Neural cell (in vitro differentiated cells): ENCODE results near the gene NPTXR. TPM values are rescaled to one million over a fixed set of nuclear protein-coding genes. Genes with fewer than 3 reads are reported as not detected.

ENCODE experiments used
- H2AFZ ChIP-seq: fragments of 200-600, 300-800 bp; sonication (generic), shearing (Covaris generic); 2 replicates; pipeline ENCODE4 v1.6.0; 2014; ENCODE audit warnings: low read depth, mild to moderate bottlenecking, antibody characterized with exemption, low read length, moderate library complexity
- H3F3A ChIP-seq: fragments of 200-600 bp; shearing (Covaris generic); 2 replicates; pipeline ENCODE4 v1.6.1; 2016; ENCODE audit warnings: mild to moderate bottlenecking, moderate library complexity, mixed read lengths, antibody characterized with exemption, low read length; ENCODE audit not compliant: insufficient read depth, poor library complexity, severe bottlenecking
- H3K27ac ChIP-seq: fragments of 200-600, 300-800 bp; sonication (generic), shearing (Covaris generic); 2 replicates; pipeline ENCODE4 v1.5.1; 2014; ENCODE audit warnings: mild to moderate bottlenecking, low read length, moderate library complexity
- H3K27me3 ChIP-seq: fragments of 300-800, 200-600 bp; sonication (generic), shearing (Covaris generic); 2 replicates; pipeline ENCODE4 v1.6.0; 2014; ENCODE audit warnings: mild to moderate bottlenecking, low read depth, low read length, moderate library complexity; ENCODE audit not compliant: insufficient read depth
- H3K36me3 ChIP-seq: fragments of 300-800, 200-600 bp; sonication (generic), shearing (Covaris generic); 2 replicates; pipeline ENCODE4 v1.5.1; 2014; ENCODE audit warnings: mild to moderate bottlenecking, antibody characterized with exemption, low read length, moderate library complexity; ENCODE audit not compliant: insufficient read depth
- H3K4me2 ChIP-seq: fragments of 300-800, 200-600 bp; sonication (generic), shearing (Covaris generic); 2 replicates; pipeline ENCODE4 v1.6.0; 2014; ENCODE audit warnings: mild to moderate bottlenecking, low read length
- H3K4me3 ChIP-seq: fragments of 300-800, 200-600 bp; sonication (generic), shearing (Covaris generic); 2 replicates; pipeline ENCODE4 v1.5.1; 2014; ENCODE audit warnings: mild to moderate bottlenecking, low read length, moderate library complexity
- H3K79me2 ChIP-seq: fragments of 200-600 bp; shearing (Covaris generic); replicated peaks from 2 replicates; pipeline ENCODE4 v1.6.0; 2014; ENCODE audit warnings: mild to moderate bottlenecking, low read length, moderate library complexity; ENCODE audit not compliant: insufficient read depth
- H3K9ac ChIP-seq: fragments of 300-800, 200-600 bp; sonication (generic), shearing (Covaris generic); 2 replicates; pipeline ENCODE4 v1.6.1; 2016; ENCODE audit warnings: mild to moderate bottlenecking, low read length, mixed read lengths
- H3K9me2 ChIP-seq: fragments of 200-600 bp; shearing (Covaris generic); 2 replicates; pipeline ENCODE4 v1.6.1; 2016; ENCODE audit warnings: mild to moderate bottlenecking, low read length, mixed read lengths; ENCODE audit not compliant: insufficient read depth
- H3K9me3 ChIP-seq: fragments of 200-600, 300-800 bp; sonication (generic), shearing (Covaris generic); 2 replicates; pipeline ENCODE4 v1.6.1; 2016; ENCODE audit warnings: mild to moderate bottlenecking, mixed run types, low read length, moderate library complexity, mixed read lengths
- H4K20me1 ChIP-seq: fragments of 200-600 bp; shearing (Covaris generic); 2 replicates; pipeline ENCODE4 v1.6.1; 2016; ENCODE audit warnings: mild to moderate bottlenecking, mixed run types; ENCODE audit not compliant: insufficient read depth
- EP300 ChIP-seq: fragments of 450-650 bp; conservative IDR thresholded peaks from 2 replicates; pipeline ENCODE4 v1.6.1; 2014; ENCODE audit warnings: antibody characterized with exemption, mild to moderate bottlenecking, moderate library complexity; ENCODE audit not compliant: poor library complexity, severe bottlenecking
- EZH2 ChIP-seq: fragments of 200-600, 300-800 bp; shearing (Covaris generic), sonication (generic); IDR thresholded peaks from 2 replicates; pipeline ENCODE4 v1.6.1; 2014; ENCODE audit warnings: antibody characterized with exemption, low read length, borderline replicate concordance, mild to moderate bottlenecking; ENCODE audit not compliant: insufficient read depth, poor library complexity, severe bottlenecking
- MXI1 ChIP-seq: fragments of 450-650 bp; conservative IDR thresholded peaks from 2 replicates; pipeline ENCODE4 v1.6.1; 2014; ENCODE audit warnings: antibody characterized with exemption, mild to moderate bottlenecking; ENCODE audit not compliant: poor library complexity, severe bottlenecking
- POLR2AphosphoS5 ChIP-seq: IDR thresholded peaks from 2 replicates; pipeline ENCODE4 v1.6.1; 2012
- RAD21 ChIP-seq: fragments of 450-650 bp; conservative IDR thresholded peaks from 2 replicates; pipeline ENCODE4 v1.6.1; 2014; ENCODE audit warnings: antibody characterized with exemption, mild to moderate bottlenecking, moderate library complexity
- SMC3 ChIP-seq: fragments of 450-650 bp; conservative IDR thresholded peaks from 2 replicates; pipeline ENCODE4 v1.6.1; 2014; ENCODE audit warnings: antibody characterized with exemption, mild to moderate bottlenecking, moderate library complexity; ENCODE audit not compliant: poor library complexity
- TAF1 ChIP-seq: IDR thresholded peaks from 2 replicates; pipeline ENCODE4 v1.6.1; 2012; ENCODE audit warnings: low read depth
- polyA plus RNA-seq: library from polyadenylated mRNA; depleted of rRNA; stranded (reverse); fragments of >200 nt; gene quantifications from 2 replicates; pipeline ENCODE4 v1.2.3, GENCODE V29; 2014
- TF ChIP-seq, protein P1 (sequence below): fragments of 450-650 bp; IDR thresholded peaks from 2 replicates; pipeline ENCODE4 v1.5.1; 2014; ENCODE audit warnings: antibody characterized with exemption, mild to moderate bottlenecking, moderate library complexity; ENCODE audit not compliant: poor library complexity, severe bottlenecking
- TF ChIP-seq, protein P2 (sequence below): IDR thresholded peaks from 2 replicates; pipeline ENCODE4 v1.6.1; 2012; ENCODE audit warnings: borderline replicate concordance

The NPTXR gene
- polyA plus RNA-seq, 1 donor from 2014 or later, result 17.0 TPM

DNA sequence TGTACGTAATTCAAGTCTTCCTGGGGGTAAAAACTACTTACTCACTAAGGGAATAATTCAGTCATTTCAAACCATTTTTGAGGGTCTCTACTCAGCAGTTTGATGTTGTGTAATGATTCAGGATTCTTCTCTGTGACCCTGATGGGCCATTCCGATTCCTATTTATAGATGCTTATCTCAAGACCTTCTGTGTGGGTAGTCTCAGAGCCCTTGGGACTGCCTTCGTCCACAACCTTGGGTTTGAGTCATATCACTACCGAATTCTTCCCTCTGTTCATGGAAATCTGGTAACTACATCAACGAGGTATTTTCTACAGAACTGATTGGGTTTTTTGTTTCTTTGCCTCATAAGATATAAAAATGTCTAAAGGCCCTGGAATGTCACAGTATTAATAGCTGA lies 42.5 kb upstream of the NPTXR start:
- H3K9me3 ChIP-seq, result no peaks in the 10 kb centered on the region
- no peaks in the 10 kb centered on the region for H3K79me2 ChIP-seq

GRCh38 chr22:38882972-38883622 lies 39.3 kb upstream of the NPTXR start:
- H3K4me2 ChIP-seq, result no peak overlapping the region
- H3K79me2 ChIP-seq, result no peaks in the 10 kb centered on the region
- H3K9me2 ChIP-seq, result no peaks in the 10 kb centered on the region
- H3K4me3 ChIP-seq, result no peak overlapping the region
- no peaks in the 10 kb centered on the region for H3K27me3 ChIP-seq
- no peak overlapping the region for H3K27ac ChIP-seq
- H4K20me1 ChIP-seq, result no peaks in the 10 kb centered on the region
- H3K36me3 ChIP-seq, result no peaks in the 10 kb centered on the region
- no peaks in the 10 kb centered on the region for H3F3A ChIP-seq
- H3K9ac ChIP-seq, result no peak overlapping the region
- TF ChIP-seq, protein P1, sequence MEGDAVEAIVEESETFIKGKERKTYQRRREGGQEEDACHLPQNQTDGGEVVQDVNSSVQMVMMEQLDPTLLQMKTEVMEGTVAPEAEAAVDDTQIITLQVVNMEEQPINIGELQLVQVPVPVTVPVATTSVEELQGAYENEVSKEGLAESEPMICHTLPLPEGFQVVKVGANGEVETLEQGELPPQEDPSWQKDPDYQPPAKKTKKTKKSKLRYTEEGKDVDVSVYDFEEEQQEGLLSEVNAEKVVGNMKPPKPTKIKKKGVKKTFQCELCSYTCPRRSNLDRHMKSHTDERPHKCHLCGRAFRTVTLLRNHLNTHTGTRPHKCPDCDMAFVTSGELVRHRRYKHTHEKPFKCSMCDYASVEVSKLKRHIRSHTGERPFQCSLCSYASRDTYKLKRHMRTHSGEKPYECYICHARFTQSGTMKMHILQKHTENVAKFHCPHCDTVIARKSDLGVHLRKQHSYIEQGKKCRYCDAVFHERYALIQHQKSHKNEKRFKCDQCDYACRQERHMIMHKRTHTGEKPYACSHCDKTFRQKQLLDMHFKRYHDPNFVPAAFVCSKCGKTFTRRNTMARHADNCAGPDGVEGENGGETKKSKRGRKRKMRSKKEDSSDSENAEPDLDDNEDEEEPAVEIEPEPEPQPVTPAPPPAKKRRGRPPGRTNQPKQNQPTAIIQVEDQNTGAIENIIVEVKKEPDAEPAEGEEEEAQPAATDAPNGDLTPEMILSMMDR, result no peak
- TF ChIP-seq TAF1, result no peak
- no peak for TF ChIP-seq SMC3
- no peak for TF ChIP-seq MXI1
- no peak for TF ChIP-seq EZH2
- TF ChIP-seq EP300, result no peak
- TF ChIP-seq, protein P2, sequence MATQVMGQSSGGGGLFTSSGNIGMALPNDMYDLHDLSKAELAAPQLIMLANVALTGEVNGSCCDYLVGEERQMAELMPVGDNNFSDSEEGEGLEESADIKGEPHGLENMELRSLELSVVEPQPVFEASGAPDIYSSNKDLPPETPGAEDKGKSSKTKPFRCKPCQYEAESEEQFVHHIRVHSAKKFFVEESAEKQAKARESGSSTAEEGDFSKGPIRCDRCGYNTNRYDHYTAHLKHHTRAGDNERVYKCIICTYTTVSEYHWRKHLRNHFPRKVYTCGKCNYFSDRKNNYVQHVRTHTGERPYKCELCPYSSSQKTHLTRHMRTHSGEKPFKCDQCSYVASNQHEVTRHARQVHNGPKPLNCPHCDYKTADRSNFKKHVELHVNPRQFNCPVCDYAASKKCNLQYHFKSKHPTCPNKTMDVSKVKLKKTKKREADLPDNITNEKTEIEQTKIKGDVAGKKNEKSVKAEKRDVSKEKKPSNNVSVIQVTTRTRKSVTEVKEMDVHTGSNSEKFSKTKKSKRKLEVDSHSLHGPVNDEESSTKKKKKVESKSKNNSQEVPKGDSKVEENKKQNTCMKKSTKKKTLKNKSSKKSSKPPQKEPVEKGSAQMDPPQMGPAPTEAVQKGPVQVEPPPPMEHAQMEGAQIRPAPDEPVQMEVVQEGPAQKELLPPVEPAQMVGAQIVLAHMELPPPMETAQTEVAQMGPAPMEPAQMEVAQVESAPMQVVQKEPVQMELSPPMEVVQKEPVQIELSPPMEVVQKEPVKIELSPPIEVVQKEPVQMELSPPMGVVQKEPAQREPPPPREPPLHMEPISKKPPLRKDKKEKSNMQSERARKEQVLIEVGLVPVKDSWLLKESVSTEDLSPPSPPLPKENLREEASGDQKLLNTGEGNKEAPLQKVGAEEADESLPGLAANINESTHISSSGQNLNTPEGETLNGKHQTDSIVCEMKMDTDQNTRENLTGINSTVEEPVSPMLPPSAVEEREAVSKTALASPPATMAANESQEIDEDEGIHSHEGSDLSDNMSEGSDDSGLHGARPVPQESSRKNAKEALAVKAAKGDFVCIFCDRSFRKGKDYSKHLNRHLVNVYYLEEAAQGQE, result no peak
- no peak for TF ChIP-seq POLR2AphosphoS5
- TF ChIP-seq RAD21, result no peak
- no peaks in the 10 kb centered on the region for H3K9me3 ChIP-seq
- H2AFZ ChIP-seq, result no peak overlapping the region

More for the DNA sequence above, 42.5 kb upstream of the NPTXR start:
- Histone ChIP-seq H3K9me2 (no peaks in the 10 kb centered on the region), H3K4me3 (no peak overlapping the region), H3F3A (no peaks in the 10 kb centered on the region), H3K27me3 (no peaks in the 10 kb centered on the region), H3K36me3 (no peaks in the 10 kb centered on the region), H3K9ac (no peak overlapping the region), H3K4me2 (no peak overlapping the region), H4K20me1 (no peaks in the 10 kb centered on the region), H2AFZ (no peak overlapping the region), H3K27ac (no peak overlapping the region)
- TF ChIP-seq, protein P2, result no peak
- TF ChIP-seq TAF1, result no peak
